Osteocyte (in vitro differentiated cells): ENCODE results near the gene PPP1R15A. TPM values are rescaled to one million over a fixed set of nuclear protein-coding genes. Genes with fewer than 3 reads are reported as not detected.
"Not testable (repeated sequence)": the region's sequence is repeated elsewhere in the genome, so short reads cannot be mapped to it uniquely, and the experiment has no call there.

Experiments used
- DNase-seq: peaks from one replicate; pipeline ENCODE4 v3.0.0; 2021; ENCODE audit warnings: mixed read lengths; ENCODE audit not compliant: unreplicated experiment; ENCODE audit errors: extremely low spot score
- H3K27ac Mint-ChIP-seq: one replicate; pipeline ENCODE4 v1.8.0; 2021; ENCODE audit warnings: mild to moderate bottlenecking, mixed read lengths; ENCODE audit not compliant: unreplicated experiment
- H3K27me3 Mint-ChIP-seq: one replicate; pipeline ENCODE4 v1.8.0; 2021; ENCODE audit warnings: mixed read lengths; ENCODE audit not compliant: unreplicated experiment
- H3K36me3 Mint-ChIP-seq: one replicate; pipeline ENCODE4 v1.8.0; 2021; ENCODE audit warnings: mixed read lengths; ENCODE audit not compliant: unreplicated experiment
- H3K4me1 Mint-ChIP-seq: one replicate; pipeline ENCODE4 v1.8.0; 2021; ENCODE audit warnings: mixed read lengths; ENCODE audit not compliant: unreplicated experiment
- H3K4me3 Mint-ChIP-seq: one replicate; pipeline ENCODE4 v1.8.0; 2021; ENCODE audit warnings: mild to moderate bottlenecking, moderate library complexity, mixed read lengths; ENCODE audit not compliant: unreplicated experiment
- H3K9me3 Mint-ChIP-seq: one replicate; pipeline ENCODE4 v1.8.0; 2021; ENCODE audit warnings: mixed read lengths; ENCODE audit not compliant: unreplicated experiment
- CTCF ChIP-seq: fragments of 200-600 bp; sonication (generic); IDR thresholded peaks from 2 replicates; pipeline ENCODE4 v1.5.0; 2021; ENCODE audit warnings: antibody characterized with exemption, mild to moderate bottlenecking, moderate library complexity
- total RNA-seq: library from RNA; stranded (reverse); gene quantifications from 2 replicates; pipeline ENCODE4 v1.2.1, GENCODE V29; 2021

PPP1R15A gene
- total RNA-seq, 1 donor from 2014 or later, result 118 TPM

- Mint-ChIP-seq H3K9me3 (no peaks in the 10 kb centered on the region), H3K27me3 (no peaks in the 10 kb centered on the region), H3K36me3 (peaks cover 39% of the 10 kb centered on the region), H3K27ac (no peak overlapping the region), H3K4me3 (no peak overlapping the region), H3K4me1 (no peaks in the 10 kb centered on the region)
- TF ChIP-seq CTCF, result no peak
- DNase-seq, result no peak
These were observed 41.1 kb downstream of the PPP1R15A start for GRCh38 chr19:48913114-48913889.

- Mint-ChIP-seq H3K9me3 (no peaks in the 10 kb centered on the region), H3K36me3 (peaks cover 45% of the 10 kb centered on the region), H3K4me1 (no peaks in the 10 kb centered on the region), H3K4me3 (no peak overlapping the region), H3K27ac (no peak overlapping the region), H3K27me3 (no peaks in the 10 kb centered on the region)
- no peak for TF ChIP-seq CTCF
- DNase-seq, result no peak
These were observed 42.0 kb downstream of the PPP1R15A start for GRCh38 chr19:48914181-48914580.

- Mint-ChIP-seq H3K4me1 (no peaks in the 10 kb centered on the region), H3K36me3 (peaks cover 39% of the 10 kb centered on the region), H3K27ac (no peak overlapping the region), H3K27me3 (no peaks in the 10 kb centered on the region), H3K4me3 (no peak overlapping the region), H3K9me3 (no peaks in the 10 kb centered on the region)
- DNase-seq, result no peak
- no peak for TF ChIP-seq CTCF
These were observed 43.5 kb downstream of the PPP1R15A start for GRCh38 chr19:48915757-48916156.

- TF ChIP-seq CTCF, result no peak
- Mint-ChIP-seq H3K4me1 (no peaks in the 10 kb centered on the region), H3K4me3 (no peak overlapping the region), H3K27me3 (no peaks in the 10 kb centered on the region), H3K27ac (no peak overlapping the region), H3K36me3 (peaks cover 31% of the 10 kb centered on the region), H3K9me3 (no peaks in the 10 kb centered on the region)
- DNase-seq, result no peak
These were observed 45.9 kb downstream of the PPP1R15A start for GRCh38 chr19:48918071-48918470.

- Mint-ChIP-seq H3K4me1 (no peaks in the 10 kb centered on the region), H3K36me3 (peaks cover 31% of the 10 kb centered on the region), H3K27ac (no peak overlapping the region), H3K27me3 (no peaks in the 10 kb centered on the region), H3K4me3 (no peak overlapping the region), H3K9me3 (no peaks in the 10 kb centered on the region)
- DNase-seq, result no peak
- TF ChIP-seq CTCF, result no peak
These were observed 46.6 kb downstream of the PPP1R15A start for GRCh38 chr19:48918801-48919247.

GRCh38 chr19:48919271-48919670 is 47.0 kb downstream of the PPP1R15A start:
- H3K27ac Mint-ChIP-seq, DNase-seq, H3K4me1 Mint-ChIP-seq, H3K9me3 Mint-ChIP-seq, H3K27me3 Mint-ChIP-seq, H3K4me3 Mint-ChIP-seq: not testable (repeated sequence)
- peaks cover 29% of the 10 kb centered on the region for H3K36me3 Mint-ChIP-seq
